Activated T-cell treated with anti-CD3 and anti-CD28 coated beads, Interleukin-2, amount 50 U/mL, for 24 hours (primary cell): ENCODE results near the gene IGSF8.
"Not testable (repeated sequence)": the region's sequence is repeated elsewhere in the genome, so short reads cannot be mapped to it uniquely, and the experiment has no call there.

Experiments
- DNase-seq: peaks from one replicate; pipeline ENCODE4 v3.0.0-alpha.2; 2020
- H3K27ac Mint-ChIP-seq: 2 replicates; pipeline ENCODE4 v1.8.0; 2020; ENCODE audit warnings: mild to moderate bottlenecking, mixed read lengths
- H3K27me3 Mint-ChIP-seq: 2 replicates; pipeline ENCODE4 v1.8.0; 2020; ENCODE audit warnings: mixed read lengths
- H3K36me3 Mint-ChIP-seq: 2 replicates; pipeline ENCODE4 v1.8.0; 2020; ENCODE audit warnings: low read depth, mixed read lengths
- H3K4me1 Mint-ChIP-seq: 2 replicates; pipeline ENCODE4 v1.8.0; 2020; ENCODE audit warnings: low read depth, mixed read lengths
- H3K4me3 Mint-ChIP-seq: 2 replicates; pipeline ENCODE4 v1.8.0; 2020; ENCODE audit warnings: mild to moderate bottlenecking, moderate library complexity, mixed read lengths
- H3K9me3 Mint-ChIP-seq: 2 replicates; pipeline ENCODE4 v1.8.0; 2020; ENCODE audit warnings: mixed read lengths

IGSF8 gene

GRCh38 chr1:160130939-160131338 is 32.5 kb upstream of the IGSF8 start:
- Mint-ChIP-seq H3K27me3 (peaks cover 8% of the 10 kb centered on the region), H3K9me3 (no peaks in the 10 kb centered on the region), H3K4me3 (no peak overlapping the region), H3K4me1 (no peaks in the 10 kb centered on the region), H3K36me3 (no peaks in the 10 kb centered on the region), H3K27ac (no peak overlapping the region)
- no peak for DNase-seq

DNA sequence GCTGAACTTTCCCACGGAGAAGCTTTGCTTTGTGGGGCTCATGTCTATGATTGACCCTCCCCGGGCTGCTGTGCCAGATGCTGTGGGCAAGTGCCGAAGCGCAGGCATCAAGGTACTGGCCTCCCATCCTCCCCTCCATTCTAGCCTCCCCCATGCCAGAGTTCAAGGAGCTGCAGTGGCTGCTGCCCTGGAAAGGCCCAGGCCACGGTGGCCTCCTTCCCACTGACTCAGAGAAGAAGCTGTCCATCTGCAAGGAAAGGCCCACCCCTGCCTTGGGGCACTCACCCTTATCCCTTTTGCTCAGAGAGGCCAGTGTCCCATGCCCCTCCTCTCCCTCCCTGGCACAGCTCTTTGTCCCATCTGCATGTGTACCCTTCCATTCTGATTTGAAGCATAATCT is 32.1 kb upstream of the IGSF8 start:
- Mint-ChIP-seq H3K4me1 (no peaks in the 10 kb centered on the region), H3K27me3 (peaks cover 8% of the 10 kb centered on the region), H3K9me3 (no peaks in the 10 kb centered on the region), H3K27ac (no peak overlapping the region), H3K4me3 (no peak overlapping the region), H3K36me3 (no peaks in the 10 kb centered on the region)
- DNase-seq: no peak

- no peak overlapping the region for H3K27ac Mint-ChIP-seq
- no peaks in the 10 kb centered on the region for H3K9me3 Mint-ChIP-seq
- H3K27me3 Mint-ChIP-seq: peaks cover 8% of the 10 kb centered on the region
- H3K36me3 Mint-ChIP-seq: no peaks in the 10 kb centered on the region
- DNase-seq: no peak
- no peak overlapping the region for H3K4me3 Mint-ChIP-seq
- no peaks in the 10 kb centered on the region for H3K4me1 Mint-ChIP-seq
Observed at GRCh38 chr1:160129966-160130365, 31.5 kb upstream of the IGSF8 start.

DNA sequence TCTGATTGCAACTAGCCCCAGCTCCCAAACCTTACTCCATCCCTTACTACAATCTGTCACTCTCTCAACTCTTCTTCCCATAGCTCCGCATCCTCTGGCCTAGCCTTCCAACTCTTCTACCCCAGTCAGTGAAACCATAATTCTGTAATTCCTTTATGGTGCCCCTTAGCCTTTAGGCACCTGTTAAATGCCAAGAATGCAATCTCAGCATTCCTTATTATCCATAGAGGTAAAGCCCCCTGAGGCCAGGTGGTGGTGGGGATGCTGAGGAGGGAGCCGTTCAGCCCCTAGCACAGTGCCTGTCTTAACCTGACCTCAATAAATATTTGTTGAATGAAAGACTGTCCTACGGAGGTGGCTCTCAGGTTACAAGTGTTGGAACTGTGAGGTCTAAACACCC is 31.1 kb upstream of the IGSF8 start:
- H3K27me3 Mint-ChIP-seq: peaks cover 8% of the 10 kb centered on the region
- H3K4me3 Mint-ChIP-seq: no peak overlapping the region
- H3K4me1 Mint-ChIP-seq: no peaks in the 10 kb centered on the region
- no peaks in the 10 kb centered on the region for H3K36me3 Mint-ChIP-seq
- no peaks in the 10 kb centered on the region for H3K9me3 Mint-ChIP-seq
- DNase-seq: no peak
- no peak overlapping the region for H3K27ac Mint-ChIP-seq

GRCh38 chr1:160129046-160129445 is 30.6 kb upstream of the IGSF8 start:
- H3K27ac Mint-ChIP-seq: no peak overlapping the region
- no peak overlapping the region for H3K4me3 Mint-ChIP-seq
- H3K4me1 Mint-ChIP-seq: no peaks in the 10 kb centered on the region
- DNase-seq: no peak
- no peaks in the 10 kb centered on the region for H3K36me3 Mint-ChIP-seq
- peaks cover 8% of the 10 kb centered on the region for H3K27me3 Mint-ChIP-seq
- H3K9me3 Mint-ChIP-seq: no peaks in the 10 kb centered on the region

- no peak overlapping the region for H3K4me3 Mint-ChIP-seq
- no peak overlapping the region for H3K27ac Mint-ChIP-seq
- H3K27me3 Mint-ChIP-seq: peaks cover 8% of the 10 kb centered on the region
- DNase-seq: no peak
- H3K9me3 Mint-ChIP-seq: no peaks in the 10 kb centered on the region
- H3K4me1 Mint-ChIP-seq: no peaks in the 10 kb centered on the region
- no peaks in the 10 kb centered on the region for H3K36me3 Mint-ChIP-seq
Observed at GRCh38 chr1:160128636-160129035, 30.2 kb upstream of the IGSF8 start.

DNA sequence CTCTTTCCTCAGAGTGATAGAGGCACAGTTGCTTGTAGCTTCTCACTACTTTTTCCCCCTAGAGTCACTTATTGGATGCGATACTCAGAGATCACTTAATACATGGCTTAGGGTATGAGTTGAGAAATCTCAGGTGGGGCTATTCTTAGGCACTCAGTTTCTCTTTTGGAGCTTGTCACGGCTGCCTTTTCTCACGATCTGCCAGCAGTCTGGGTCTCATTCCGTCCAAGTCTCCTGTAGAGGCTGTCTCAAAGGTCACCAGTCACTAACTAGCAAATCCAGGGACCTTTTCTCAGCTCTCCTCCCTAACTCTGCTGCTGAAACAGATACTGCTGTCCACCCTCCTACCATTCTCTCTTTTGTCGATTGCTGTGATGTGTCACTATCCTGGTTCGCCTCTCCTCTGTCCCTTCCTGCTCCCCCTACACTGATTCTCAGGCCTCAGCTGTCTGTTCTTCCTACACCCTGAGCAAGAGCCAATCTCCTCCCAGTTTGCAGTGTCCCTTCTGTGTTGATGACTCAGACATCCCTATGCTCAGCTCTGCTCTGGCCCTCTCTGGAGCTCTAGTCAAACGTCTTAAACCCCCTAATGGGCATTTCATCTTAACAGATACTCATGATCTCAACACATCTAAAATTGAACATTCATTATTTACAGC is 29.6 kb upstream of the IGSF8 start:
- Mint-ChIP-seq H3K27ac (no peak overlapping the region), H3K27me3 (peaks cover 8% of the 10 kb centered on the region), H3K9me3 (no peaks in the 10 kb centered on the region), H3K36me3 (no peaks in the 10 kb centered on the region), H3K4me3 (no peak overlapping the region), H3K4me1 (no peaks in the 10 kb centered on the region)
- DNase-seq: no peak

GRCh38 chr1:160127381-160127780 is 29.0 kb upstream of the IGSF8 start:
- no peak for DNase-seq
- H3K9me3 Mint-ChIP-seq: no peaks in the 10 kb centered on the region
- no peaks in the 10 kb centered on the region for H3K4me1 Mint-ChIP-seq
- H3K27ac Mint-ChIP-seq: no peak overlapping the region
- no peak overlapping the region for H3K4me3 Mint-ChIP-seq
- no peaks in the 10 kb centered on the region for H3K36me3 Mint-ChIP-seq
- peaks cover 8% of the 10 kb centered on the region for H3K27me3 Mint-ChIP-seq

- not testable (repeated sequence) for H3K9me3 Mint-ChIP-seq, H3K36me3 Mint-ChIP-seq, DNase-seq, H3K4me3 Mint-ChIP-seq, H3K27me3 Mint-ChIP-seq, H3K4me1 Mint-ChIP-seq, H3K27ac Mint-ChIP-seq
Observed at GRCh38 chr1:160126342-160126741, 27.9 kb upstream of the IGSF8 start.

- DNase-seq: no peak
- Mint-ChIP-seq H3K36me3 (no peaks in the 10 kb centered on the region), H3K4me3 (no peak overlapping the region), H3K4me1 (no peaks in the 10 kb centered on the region), H3K9me3 (no peaks in the 10 kb centered on the region), H3K27me3 (peaks cover 3% of the 10 kb centered on the region), H3K27ac (no peak overlapping the region)
Observed at GRCh38 chr1:160125746-160126145, 27.3 kb upstream of the IGSF8 start.

- no peak overlapping the region for H3K27ac Mint-ChIP-seq
- no peaks in the 10 kb centered on the region for H3K4me1 Mint-ChIP-seq
- no peaks in the 10 kb centered on the region for H3K36me3 Mint-ChIP-seq
- no peak for DNase-seq
- no peak overlapping the region for H3K4me3 Mint-ChIP-seq
- H3K9me3 Mint-ChIP-seq: no peaks in the 10 kb centered on the region
- H3K27me3 Mint-ChIP-seq: no peaks in the 10 kb centered on the region
Observed at GRCh38 chr1:160124705-160125478, 26.5 kb upstream of the IGSF8 start.

DNA sequence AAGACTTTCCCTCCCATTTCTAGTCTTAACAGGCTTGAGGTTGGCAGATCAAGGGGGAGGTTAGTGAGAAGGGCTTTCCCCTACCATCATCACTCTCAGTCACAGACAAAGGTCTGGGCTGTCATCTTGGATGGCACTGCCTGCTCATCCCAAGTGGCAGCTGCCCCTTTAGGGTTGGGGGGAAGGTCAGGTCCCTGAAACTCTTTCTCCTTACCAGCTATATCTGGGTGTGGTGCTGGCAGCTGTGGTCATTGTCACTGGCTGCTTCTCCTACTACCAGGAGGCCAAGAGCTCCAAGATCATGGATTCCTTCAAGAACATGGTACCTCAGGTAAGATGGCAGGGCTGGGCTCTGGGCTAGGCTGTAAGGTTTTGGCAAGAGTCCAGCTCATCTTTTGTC is 25.3 kb upstream of the IGSF8 start:
- Mint-ChIP-seq H3K36me3 (no peaks in the 10 kb centered on the region), H3K4me3 (no peak overlapping the region), H3K4me1 (no peaks in the 10 kb centered on the region), H3K9me3 (no peaks in the 10 kb centered on the region), H3K27me3 (no peaks in the 10 kb centered on the region), H3K27ac (no peak overlapping the region)
- no peak for DNase-seq

DNA sequence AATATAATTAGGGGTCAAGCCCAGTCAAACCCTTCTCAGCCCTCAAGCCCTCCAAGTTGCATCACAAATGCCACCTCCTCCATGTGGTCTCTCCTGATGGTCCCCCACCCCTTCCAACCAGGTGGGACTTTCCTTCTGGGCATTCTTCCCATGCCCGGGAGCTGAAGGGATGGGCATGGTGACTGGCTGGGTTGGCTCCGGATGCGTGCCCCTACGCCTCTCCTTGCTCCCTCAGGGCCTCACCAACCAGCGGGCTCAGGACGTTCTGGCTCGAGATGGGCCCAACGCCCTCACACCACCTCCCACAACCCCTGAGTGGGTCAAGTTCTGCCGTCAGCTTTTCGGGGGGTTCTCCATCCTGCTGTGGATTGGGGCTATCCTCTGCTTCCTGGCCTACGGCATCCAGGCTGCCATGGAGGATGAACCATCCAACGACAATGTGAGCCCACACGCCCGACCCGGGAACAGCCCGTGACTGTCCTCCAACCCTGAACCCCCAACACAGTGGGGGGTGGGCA is 24.6 kb upstream of the IGSF8 start:
- Mint-ChIP-seq H3K4me1 (no peaks in the 10 kb centered on the region), H3K36me3 (no peaks in the 10 kb centered on the region), H3K4me3 (no peak overlapping the region), H3K27me3 (peaks cover 4% of the 10 kb centered on the region), H3K9me3 (no peaks in the 10 kb centered on the region), H3K27ac (no peak overlapping the region)
- no peak for DNase-seq

DNA sequence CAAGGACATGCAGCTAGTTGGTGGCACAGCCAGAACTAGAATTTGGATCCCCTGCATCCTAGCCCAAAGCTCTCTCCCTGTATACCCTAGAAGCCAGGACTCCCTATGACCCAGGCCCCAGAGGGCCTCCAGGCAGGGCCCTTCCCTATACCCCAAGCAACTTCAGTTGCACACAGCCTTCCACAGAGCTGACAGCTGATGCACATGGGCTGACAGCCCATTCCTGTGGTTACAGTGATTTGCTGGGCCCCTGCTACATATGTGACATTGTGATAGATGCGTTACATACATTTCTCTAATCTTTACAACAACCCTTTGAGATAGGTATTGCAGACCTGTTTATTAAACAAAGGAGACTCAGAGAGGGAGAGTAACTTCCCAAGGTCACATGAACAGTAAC is 23.0 kb upstream of the IGSF8 start:
- H3K27ac Mint-ChIP-seq: no peak overlapping the region
- H3K4me1 Mint-ChIP-seq: no peaks in the 10 kb centered on the region
- H3K9me3 Mint-ChIP-seq: no peaks in the 10 kb centered on the region
- no peak overlapping the region for H3K4me3 Mint-ChIP-seq
- no peak for DNase-seq
- H3K27me3 Mint-ChIP-seq: peaks cover 16% of the 10 kb centered on the region
- no peaks in the 10 kb centered on the region for H3K36me3 Mint-ChIP-seq

GRCh38 chr1:160120797-160121196 is 22.4 kb upstream of the IGSF8 start:
- Mint-ChIP-seq H3K27me3 (peaks cover 20% of the 10 kb centered on the region), H3K9me3 (no peaks in the 10 kb centered on the region), H3K27ac (no peak overlapping the region), H3K36me3 (no peaks in the 10 kb centered on the region), H3K4me3 (no peak overlapping the region), H3K4me1 (no peaks in the 10 kb centered on the region)
- no peak for DNase-seq
